Fibroblast of upper back skin (primary cell): ENCODE data around the gene LRPAP1.
A peak's percentile ranks its signal among the peaks of the same experiment; 100 is the strongest.

ENCODE experiments used
- DNase-seq: peaks from one replicate; pipeline ENCODE4 v3.0.0-alpha.2; 2013

The LRPAP1 gene

GRCh38 chr4:3499710-3500109, 32.5 kb downstream of the LRPAP1 start:
- no peak for DNase-seq

GRCh38 chr4:3498901-3499510, 33.2 kb downstream of the LRPAP1 start:
- DNase-seq, result no peak

GRCh38 chr4:3498407-3498806, 33.8 kb downstream of the LRPAP1 start:
- DNase-seq, result no peak

GRCh38 chr4:3497523-3498389, 34.5 kb downstream of the LRPAP1 start:
- no peak for DNase-seq

- DNase-seq, result no peak
Observed at GRCh38 chr4:3497095-3497494, 35.1 kb downstream of the LRPAP1 start.

GRCh38 chr4:3496021-3496420, 36.2 kb downstream of the LRPAP1 start:
- no peak for DNase-seq

- no peak for DNase-seq
Observed at GRCh38 chr4:3495204-3495975, 36.8 kb downstream of the LRPAP1 start.

- DNase-seq, result no peak
Observed at GRCh38 chr4:3494462-3494871, 37.8 kb downstream of the LRPAP1 start.

- DNase-seq, result no peak
Observed at GRCh38 chr4:3493720-3494461, 38.3 kb downstream of the LRPAP1 start.

GRCh38 chr4:3492741-3493719, 39.2 kb downstream of the LRPAP1 start:
- no peak for DNase-seq

- peak; percentile 49 for DNase-seq
Observed at GRCh38 chr4:3491681-3492405, 40.4 kb downstream of the LRPAP1 start.

GRCh38 chr4:3489451-3489962, 42.7 kb downstream of the LRPAP1 start:
- DNase-seq, result no peak

GRCh38 chr4:3488820-3489219, 43.4 kb downstream of the LRPAP1 start:
- DNase-seq, result no peak

GRCh38 chr4:3487861-3488260, 44.4 kb downstream of the LRPAP1 start:
- DNase-seq, result no peak

GRCh38 chr4:3486541-3487540, 45.4 kb downstream of the LRPAP1 start:
- DNase-seq, result no peak

GRCh38 chr4:3485886-3486540, 46.2 kb downstream of the LRPAP1 start:
- DNase-seq, result no peak

- DNase-seq, result no peak
Observed at GRCh38 chr4:3485011-3485791, 47.0 kb downstream of the LRPAP1 start.
